HEK293 (cell line): ENCODE data around the gene FRMPD4.

Source experiments
- CTCF ChIA-PET: fragments of 350-600 bp; formaldehyde crosslinking; extraction: SDS; loops from one replicate; lab custom pipeline; 2021; ENCODE audit warnings: antibody characterized with exemption; lab: Yijun Ruan, JAX
- POLR2A ChIA-PET: fragments of 300-600 bp; formaldehyde crosslinking; extraction: SDS; loops from one replicate; lab custom pipeline; 2020; ENCODE audit warnings: antibody characterized with exemption, inconsistent platforms; lab: Yijun Ruan, JAX
- H3K27ac ChIP-seq: fragments of 200-500 bp; sonication (Bioruptor generic); 2 replicates; pipeline ENCODE4 v1.5.1; 2014; ENCODE audit warnings: low read depth, low read length, control low read depth, inconsistent platforms; ENCODE audit errors: extremely low read depth
- H3K36me3 ChIP-seq, 2 experiments: fragments of 200-500 bp in 1 of 2; sonication (Bioruptor generic) in 1 of 2; 1 replicate in 1 of 2; 2 replicates in 1 of 2; pipeline ENCODE4 v1.5.1; 2014 to 2017; ENCODE audit warnings: inconsistent platforms in 2 of 2, low read length in 2 of 2; ENCODE audit not compliant: control insufficient read depth in 2 of 2, insufficient read depth in 1 of 2
- H3K4me1 ChIP-seq: fragments of 200-500 bp; sonication (Bioruptor generic); 2 replicates; pipeline ENCODE4 v1.5.1; 2014; ENCODE audit warnings: mild to moderate bottlenecking, low read length, inconsistent platforms; ENCODE audit not compliant: control insufficient read depth, insufficient read depth
- H3K4me3 ChIP-seq: 2 replicates; pipeline ENCODE4 v1.5.1; 2011; ENCODE audit warnings: low read depth, mild to moderate bottlenecking, control low read depth, low read length, moderate library complexity
- H3K9me3 ChIP-seq: fragments of 200-500 bp; sonication (Bioruptor generic); 2 replicates; pipeline ENCODE4 v1.5.1; 2014; ENCODE audit warnings: low read depth, low read length, inconsistent platforms; ENCODE audit not compliant: control insufficient read depth, insufficient read depth
- HOXA7 ChIP-seq: sonication (generic); formaldehyde crosslinking; IDR thresholded peaks from 2 replicates; pipeline ENCODE4 v1.8.1; 2022; ENCODE audit warnings: missing genetic modification reagents, borderline replicate concordance
- HOXD13 ChIP-seq: sonication (generic); formaldehyde crosslinking; IDR thresholded peaks from 2 replicates; pipeline ENCODE4 v1.8.0; 2022; ENCODE audit warnings: missing genetic modification reagents, borderline replicate concordance
- KLF9 ChIP-seq: fragments of 450-650 bp; formaldehyde crosslinking; IDR thresholded peaks from 2 replicates; pipeline ENCODE4 v1.5.1; 2016; ENCODE audit warnings: missing biosample characterization, missing genetic modification characterization, low read depth
- SALL2 ChIP-seq: fragments of 450-650 bp; formaldehyde crosslinking; IDR thresholded peaks from 2 replicates; pipeline ENCODE4 v1.5.0; 2017; ENCODE audit warnings: missing biosample characterization, mild to moderate bottlenecking, missing genetic modification characterization, borderline replicate concordance
- ZBTB20 ChIP-seq: fragments of 450-650 bp; formaldehyde crosslinking; IDR thresholded peaks from 2 replicates; pipeline ENCODE4 v1.5.1; 2016; ENCODE audit warnings: missing biosample characterization, missing genetic modification characterization
- ZNF138 ChIP-seq: fragments of 450-650 bp; formaldehyde crosslinking; IDR thresholded peaks from 2 replicates; pipeline ENCODE4 v1.5.1; 2016; ENCODE audit warnings: missing biosample characterization, missing genetic modification characterization, borderline replicate concordance
- ZNF202 ChIP-seq: fragments of 450-650 bp; formaldehyde crosslinking; IDR thresholded peaks from 2 replicates; pipeline ENCODE4 v1.5.1; 2016; ENCODE audit warnings: missing biosample characterization, missing genetic modification characterization, borderline replicate concordance
- ZNF513 ChIP-seq: fragments of 450-650 bp; IDR thresholded peaks from 2 replicates; pipeline ENCODE4 v1.5.1; 2018; ENCODE audit warnings: missing biosample characterization, missing genetic modification characterization
- ZNF514 ChIP-seq: fragments of 450-650 bp; formaldehyde crosslinking; IDR thresholded peaks from 2 replicates; pipeline ENCODE4 v1.5.1; 2016; ENCODE audit warnings: missing biosample characterization, missing genetic modification characterization
- ZNF518A ChIP-seq: fragments of 450-650 bp; formaldehyde crosslinking; conservative IDR thresholded peaks from 2 replicates; pipeline ENCODE4 v1.5.1; 2016; ENCODE audit warnings: low read depth, missing biosample characterization, missing genetic modification characterization
- ZNF600 ChIP-seq: fragments of 450-650 bp; formaldehyde crosslinking; IDR thresholded peaks from 2 replicates; pipeline ENCODE4 v1.5.1; 2016; ENCODE audit warnings: missing biosample characterization, missing genetic modification characterization
- ZNF621 ChIP-seq: fragments of 450-650 bp; formaldehyde crosslinking; IDR thresholded peaks from 2 replicates; pipeline ENCODE4 v1.5.1; 2017; ENCODE audit warnings: missing biosample characterization, missing genetic modification characterization
- ZNF624 ChIP-seq: fragments of 450-650 bp; formaldehyde crosslinking; IDR thresholded peaks from 2 replicates; pipeline ENCODE4 v1.5.1; 2017; ENCODE audit warnings: missing biosample characterization, missing genetic modification characterization
- ZNF654 ChIP-seq: fragments of 450-650 bp; formaldehyde crosslinking; IDR thresholded peaks from 2 replicates; pipeline ENCODE4 v1.5.1; 2016; ENCODE audit warnings: low read depth, missing biosample characterization, missing genetic modification characterization
- ZNF76 ChIP-seq: fragments of 450-650 bp; formaldehyde crosslinking; IDR thresholded peaks from 2 replicates; pipeline ENCODE4; 2016; ENCODE audit warnings: low read depth, missing biosample characterization, missing genetic modification characterization, borderline replicate concordance
- TF ChIP-seq, protein P1 (sequence below): fragments of 450-650 bp; formaldehyde crosslinking; IDR thresholded peaks from 2 replicates; pipeline ENCODE4 v1.5.1; 2017; ENCODE audit warnings: missing biosample characterization, missing genetic modification characterization
- TF ChIP-seq, protein P2 (sequence below): fragments of 450-650 bp; formaldehyde crosslinking; IDR thresholded peaks from 2 replicates; pipeline ENCODE4 v1.5.1; 2017; ENCODE audit warnings: missing biosample characterization, mild to moderate bottlenecking, missing genetic modification characterization, moderate library complexity
- TF ChIP-seq, protein P3 (sequence below): fragments of 450-650 bp; formaldehyde crosslinking; IDR thresholded peaks from 2 replicates; pipeline ENCODE4 v1.5.1; 2016; ENCODE audit warnings: missing biosample characterization, missing genetic modification characterization, borderline replicate concordance

The FRMPD4 gene

GRCh38 chrX:12421918-12422317 lies 283.6 kb downstream of the FRMPD4 start:
- CTCF ChIA-PET: no interaction called here

GRCh38 chrX:12423346-12423745 lies 285.1 kb downstream of the FRMPD4 start:
- no peak overlapping the region for H3K27ac ChIP-seq
- no peak for TF ChIP-seq HOXA7 (CRISPR knock-in tag)
- TF ChIP-seq, protein P1, sequence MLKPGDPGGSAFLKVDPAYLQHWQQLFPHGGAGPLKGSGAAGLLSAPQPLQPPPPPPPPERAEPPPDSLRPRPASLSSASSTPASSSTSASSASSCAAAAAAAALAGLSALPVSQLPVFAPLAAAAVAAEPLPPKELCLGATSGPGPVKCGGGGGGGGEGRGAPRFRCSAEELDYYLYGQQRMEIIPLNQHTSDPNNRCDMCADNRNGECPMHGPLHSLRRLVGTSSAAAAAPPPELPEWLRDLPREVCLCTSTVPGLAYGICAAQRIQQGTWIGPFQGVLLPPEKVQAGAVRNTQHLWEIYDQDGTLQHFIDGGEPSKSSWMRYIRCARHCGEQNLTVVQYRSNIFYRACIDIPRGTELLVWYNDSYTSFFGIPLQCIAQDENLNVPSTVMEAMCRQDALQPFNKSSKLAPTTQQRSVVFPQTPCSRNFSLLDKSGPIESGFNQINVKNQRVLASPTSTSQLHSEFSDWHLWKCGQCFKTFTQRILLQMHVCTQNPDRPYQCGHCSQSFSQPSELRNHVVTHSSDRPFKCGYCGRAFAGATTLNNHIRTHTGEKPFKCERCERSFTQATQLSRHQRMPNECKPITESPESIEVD (tag by site-specific recombination): peak; percentile 55
- no peak for TF ChIP-seq ZNF513 (tag by site-specific recombination)
- H3K4me1 ChIP-seq: no peaks in the 10 kb centered on the region
- POLR2A ChIA-PET: no interaction called here
- no peaks in the 10 kb centered on the region for H3K36me3 ChIP-seq
- CTCF ChIA-PET: interaction anchor here (0.6 kb wide), 1 partner anchor 186 kb away, joined by 3 read pairs; no protein-coding TSS in a partner anchor
- H3K4me3 ChIP-seq: no peak overlapping the region
- H3K9me3 ChIP-seq: no peaks in the 10 kb centered on the region

More at GRCh38 chrX:12421918-12422317, 283.6 kb downstream of the FRMPD4 start:
- TF ChIP-seq HOXD13 (CRISPR knock-in tag) (no peak), ZNF518A (no peak), ZNF76 (tag by site-specific recombination) (no peak), ZNF624 (tag by site-specific recombination) (no peak), ZNF138 (tag by site-specific recombination) (no peak), ZNF621 (tag by site-specific recombination) (no peak), ZNF600 (tag by site-specific recombination) (no peak)
- TF ChIP-seq, protein P2, sequence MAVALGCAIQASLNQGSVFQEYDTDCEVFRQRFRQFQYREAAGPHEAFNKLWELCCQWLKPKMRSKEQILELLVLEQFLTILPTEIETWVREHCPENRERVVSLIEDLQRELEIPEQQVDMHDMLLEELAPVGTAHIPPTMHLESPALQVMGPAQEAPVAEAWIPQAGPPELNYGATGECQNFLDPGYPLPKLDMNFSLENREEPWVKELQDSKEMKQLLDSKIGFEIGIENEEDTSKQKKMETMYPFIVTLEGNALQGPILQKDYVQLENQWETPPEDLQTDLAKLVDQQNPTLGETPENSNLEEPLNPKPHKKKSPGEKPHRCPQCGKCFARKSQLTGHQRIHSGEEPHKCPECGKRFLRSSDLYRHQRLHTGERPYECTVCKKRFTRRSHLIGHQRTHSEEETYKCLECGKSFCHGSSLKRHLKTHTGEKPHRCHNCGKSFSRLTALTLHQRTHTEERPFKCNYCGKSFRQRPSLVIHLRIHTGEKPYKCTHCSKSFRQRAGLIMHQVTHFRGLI (tag by site-specific recombination): no peak
- H3K4me3 ChIP-seq: no peak overlapping the region
- H3K4me1 ChIP-seq: no peaks in the 10 kb centered on the region
- no peak overlapping the region for H3K27ac ChIP-seq
- H3K36me3 ChIP-seq: no peaks in the 10 kb centered on the region
- H3K9me3 ChIP-seq: no peaks in the 10 kb centered on the region
- POLR2A ChIA-PET: interaction anchor here (0.6 kb wide), 1 partner anchor 1135 kb away, joined by 3 read pairs; no protein-coding TSS in a partner anchor

GRCh38 chrX:12425496-12425895 lies 287.2 kb downstream of the FRMPD4 start:
- ChIA-PET CTCF (no interaction called here), POLR2A (no interaction called here)
- Histone ChIP-seq H3K4me1 (no peaks in the 10 kb centered on the region), H3K4me3 (no peak overlapping the region), H3K9me3 (no peaks in the 10 kb centered on the region), H3K27ac (no peak overlapping the region), H3K36me3 (no peaks in the 10 kb centered on the region)
- TF ChIP-seq ZBTB20 (tag by site-specific recombination) (no peak), ZNF514 (no peak), KLF9 (tag by site-specific recombination) (no peak), ZNF654 (tag by site-specific recombination) (no peak), ZNF202 (no peak), SALL2 (tag by site-specific recombination) (no peak)
- TF ChIP-seq, protein P3, sequence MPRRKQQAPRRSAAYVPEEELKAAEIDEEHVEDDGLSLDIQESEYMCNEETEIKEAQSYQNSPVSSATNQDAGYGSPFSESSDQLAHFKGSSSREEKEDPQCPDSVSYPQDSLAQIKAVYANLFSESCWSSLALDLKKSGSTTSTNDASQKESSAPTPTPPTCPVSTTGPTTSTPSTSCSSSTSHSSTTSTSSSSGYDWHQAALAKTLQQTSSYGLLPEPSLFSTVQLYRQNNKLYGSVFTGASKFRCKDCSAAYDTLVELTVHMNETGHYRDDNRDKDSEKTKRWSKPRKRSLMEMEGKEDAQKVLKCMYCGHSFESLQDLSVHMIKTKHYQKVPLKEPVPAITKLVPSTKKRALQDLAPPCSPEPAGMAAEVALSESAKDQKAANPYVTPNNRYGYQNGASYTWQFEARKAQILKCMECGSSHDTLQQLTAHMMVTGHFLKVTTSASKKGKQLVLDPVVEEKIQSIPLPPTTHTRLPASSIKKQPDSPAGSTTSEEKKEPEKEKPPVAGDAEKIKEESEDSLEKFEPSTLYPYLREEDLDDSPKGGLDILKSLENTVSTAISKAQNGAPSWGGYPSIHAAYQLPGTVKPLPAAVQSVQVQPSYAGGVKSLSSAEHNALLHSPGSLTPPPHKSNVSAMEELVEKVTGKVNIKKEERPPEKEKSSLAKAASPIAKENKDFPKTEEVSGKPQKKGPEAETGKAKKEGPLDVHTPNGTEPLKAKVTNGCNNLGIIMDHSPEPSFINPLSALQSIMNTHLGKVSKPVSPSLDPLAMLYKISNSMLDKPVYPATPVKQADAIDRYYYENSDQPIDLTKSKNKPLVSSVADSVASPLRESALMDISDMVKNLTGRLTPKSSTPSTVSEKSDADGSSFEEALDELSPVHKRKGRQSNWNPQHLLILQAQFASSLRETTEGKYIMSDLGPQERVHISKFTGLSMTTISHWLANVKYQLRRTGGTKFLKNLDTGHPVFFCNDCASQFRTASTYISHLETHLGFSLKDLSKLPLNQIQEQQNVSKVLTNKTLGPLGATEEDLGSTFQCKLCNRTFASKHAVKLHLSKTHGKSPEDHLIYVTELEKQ (tag by site-specific recombination): no peak
